ENCODE results near the gene FBL. TPM values are rescaled to one million over a fixed set of nuclear protein-coding genes. Genes with fewer than 3 reads are reported as not detected.

FBL gene
- total and polyA plus RNA-seq, 2 of the 4 experiments (the other 2 are of a cell fraction): 259 to 446 TPM

- dilution Hi-C loops (cut with HindIII; ENCODE audit: low sequenced_read_pairs, unreplicated experiment) (no loop called here), in situ Hi-C loops (cut with MboI; ENCODE audit: low sequenced_read_pairs) (loop anchor here (10.0 to 25.0 kb wide), 2 partner anchors 300 to 408 kb away; partner anchors contain the start of genes EID2, RPS16 and SUPT5H), intact Hi-C loops (cut with micrococcal nuclease) (loop anchor here (2.0 to 10.0 kb wide), 2 partner anchors 294 to 400 kb away; partner anchors contain the start of gene SUPT5H)
- no peak overlapping the region for H3K4ac ChIP-seq (ENCODE audit: low read depth, low read length)
- peak overlapping the region; percentile 30; the same call in 1 of the 2 replicates for H3K27ac ChIP-seq (ENCODE audit: insufficient read depth, low read length)
- H2BK20ac ChIP-seq (ENCODE audit: low read depth, low read length): no peak overlapping the region
- WGBS, 2 experiments (ENCODE audit: extremely low coverage in 2 of 2, insufficient read length in 1 of 2): no CpG with 5 or more reads among the region's 5 CpGs
- no peak for TF ChIP-seq USF2 (IDR thresholded peaks at IDR 0.05; ENCODE audit: low read depth, low read length)
- no peak for TF ChIP-seq RFX5 (IDR thresholded peaks at IDR 0.05; ENCODE audit: low read depth, low read length)
- no peak for TF ChIP-seq NFE2L2 (IDR thresholded peaks at IDR 0.05; ENCODE audit: low read depth, low read length)
- TF ChIP-seq MAZ (IDR thresholded peaks at IDR 0.05; ENCODE audit: borderline replicate concordance, low read depth, low read length): no peak
- no peak for TF ChIP-seq SMC3 (IDR thresholded peaks at IDR 0.05; ENCODE audit: low read depth, low read length)
- TF ChIP-seq ELK1 (IDR thresholded peaks at IDR 0.05; ENCODE audit: borderline replicate concordance, low read depth, low read length): no peak
- TF ChIP-seq FOS (IDR thresholded peaks at IDR 0.05; ENCODE audit: low read depth, low read length): no peak
- TF ChIP-seq BHLHE40 (IDR thresholded peaks at IDR 0.05; ENCODE audit: low read depth, low read length): no peak
- TF ChIP-seq POLR2A (IDR thresholded peaks at IDR 0.05; ENCODE audit: low read depth, low read length): no peak
- H3K27me3 ChIP-seq (ENCODE audit: control insufficient read depth, insufficient read depth, low read length): no peaks in the 10 kb centered on the region
- peak overlapping the region; percentile 35; the same call in 1 of the 2 replicates for H3K56ac ChIP-seq (ENCODE audit: extremely low read depth, insufficient read depth, low read length)
- no peak overlapping the region for H2BK5ac ChIP-seq (ENCODE audit: low read depth, low read length, poor library complexity, severe bottlenecking)
- H3K18ac ChIP-seq (ENCODE audit: low read depth, low read length): no peak overlapping the region
- no peak overlapping the region for H2BK15ac ChIP-seq (ENCODE audit: low read depth, low read length)
- no TSS peak for BruUV-seq (replicated peaks)
- peaks cover 30% of the 10 kb centered on the region for H4K20me1 ChIP-seq (ENCODE audit: insufficient read depth, low read length)
- no peaks in the 10 kb centered on the region for H3K36me3 ChIP-seq (ENCODE audit: control insufficient read depth, insufficient read depth, low read length)
- no peak overlapping the region; a peak in 1 of 4 replicates for H4K8ac ChIP-seq (ENCODE audit: low read depth in 2 of 2, low read length in 2 of 2)
- ChIA-PET POLR2A (ENCODE audit: unreplicated experiment) (interaction anchor here (0.6 kb wide), 1 partner anchor 248 kb away, joined by 4 read pairs; no protein-coding TSS in a partner anchor), CTCF (interaction anchor here (1.1 kb wide), 1 partner anchor 126 kb away, joined by 4 read pairs; the partner anchor contains the start of gene PSMC4)
- H4K5ac ChIP-seq (ENCODE audit: low read depth, low read length): no peak overlapping the region
- H3K14ac ChIP-seq (replicated peaks; ENCODE audit: low read depth, low read length): 0 out of 2 replicates have a peak overlapping the region, but pooled peaks have one; percentile 50
- H3K79me1 ChIP-seq (ENCODE audit: low read depth in 1 of 2, low read length in 2 of 2): peaks cover 5 to 44% of the 10 kb centered on the region in 2 experiments; a peak in 3 of 4 replicates
- ATAC-seq (ENCODE audit: low read depth) (no peak), DNase-seq (no peak)
- H2AK5ac ChIP-seq (ENCODE audit: low read depth, low read length): no peak overlapping the region
- peak overlapping the region; percentile 85 for H3K4me3 ChIP-seq (ENCODE audit: insufficient read depth, low read depth, low read length)
- H2AK9ac ChIP-seq (replicated peaks; ENCODE audit: low read depth, low read length, poor library complexity): peak overlapping the region; percentile 89
- H3K9ac ChIP-seq (ENCODE audit: low read depth, low read length): peak overlapping the region; percentile 91
- H3K4me2 ChIP-seq (ENCODE audit: low read depth, low read length): peak overlapping the region; percentile 98
- H3K9me1 ChIP-seq (ENCODE audit: insufficient read depth, low read length): peaks cover 5% of the 10 kb centered on the region; the same call in 1 of the 2 replicates
- no peak overlapping the region for H4K91ac ChIP-seq (ENCODE audit: insufficient read depth, low read depth, low read length)
- no peak overlapping the region for H2BK120ac ChIP-seq (ENCODE audit: low read depth, low read length)
- peaks cover 19% of the 10 kb centered on the region for H3K4me1 ChIP-seq (ENCODE audit: control insufficient read depth, insufficient read depth, low read length)
- H3K23ac ChIP-seq (ENCODE audit: low read depth, low read length): peak overlapping the region; percentile 70; the same call in 1 of the 2 replicates
- peak overlapping the region; percentile 35 for H2AFZ ChIP-seq (replicated peaks; ENCODE audit: low read length, poor library complexity)
- H3K9me3 ChIP-seq (ENCODE audit: control insufficient read depth, insufficient read depth, low read length): no peaks in the 10 kb centered on the region
Observed at GRCh38 chr19:39845172-39845571, 1.0 kb downstream of the FBL start.
